GM21528 (cell line): ENCODE measurements around the gene ZNF408.
"Not testable (repeated sequence)": the region's sequence is repeated elsewhere in the genome, so short reads cannot be mapped to it uniquely, and the experiment has no call there.

Experiments
- ATAC-seq: cut with Tn5 transposase; IDR thresholded peaks from one replicate; pipeline ENCODE4 v1.9.1; 2021; ENCODE audit warnings: mild to moderate bottlenecking, moderate library complexity; ENCODE audit not compliant: unreplicated experiment, low FRiP score

Gene ZNF408

DNA sequence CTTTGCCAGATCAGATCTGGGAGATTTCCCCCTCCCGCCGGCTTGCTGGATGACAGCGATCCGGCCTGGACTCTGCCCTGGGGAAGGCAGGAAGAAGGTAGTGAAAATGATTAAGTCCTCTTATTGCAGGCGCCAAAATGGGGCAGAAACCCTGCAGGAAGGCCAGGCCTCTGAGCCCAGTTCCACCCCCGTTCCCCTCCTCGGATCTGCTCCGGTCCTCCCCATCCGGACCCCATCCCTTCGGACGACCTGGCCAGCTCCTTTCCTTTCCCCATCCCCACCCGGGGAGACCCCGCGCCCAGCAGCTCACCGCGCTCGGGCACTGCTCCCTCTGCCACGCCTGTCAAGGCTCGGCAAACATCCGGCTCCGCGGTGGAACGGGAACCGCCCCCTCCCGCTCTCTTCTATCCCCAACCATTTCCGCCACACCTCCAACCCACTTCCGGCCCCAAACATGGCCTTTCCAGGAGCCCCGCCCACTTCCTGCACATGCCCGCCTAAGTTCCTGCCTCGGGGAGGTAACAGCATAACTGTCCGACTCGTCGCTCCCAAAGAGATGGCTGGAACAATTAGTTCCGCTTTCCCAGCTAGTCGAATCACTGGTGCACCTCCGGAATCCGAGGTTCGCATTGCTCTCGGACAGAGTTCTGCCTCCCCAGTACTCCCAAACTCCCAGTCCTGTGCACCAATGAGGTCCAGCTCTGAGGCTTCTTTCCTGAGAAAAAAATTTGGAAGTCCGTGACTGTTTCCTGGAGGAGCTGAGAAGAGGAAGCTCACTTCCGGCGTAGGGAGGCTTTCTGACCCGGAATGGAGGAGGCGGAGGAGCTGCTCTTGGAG lies at the start of gene ZNF408, which contains the start of gene ARHGAP1:
Gene ZNF408 (plus strand): TSS at position 791 of the 837 bp plus-strand sequence. CDS start 17 bp downstream, at position 808.
Gene ARHGAP1 (minus strand): TSS at position 379 of the 837 bp plus-strand sequence. CDS start 4,512 bp downstream, outside the sequence.
- ATAC-seq = peak; percentile 89

DNA sequence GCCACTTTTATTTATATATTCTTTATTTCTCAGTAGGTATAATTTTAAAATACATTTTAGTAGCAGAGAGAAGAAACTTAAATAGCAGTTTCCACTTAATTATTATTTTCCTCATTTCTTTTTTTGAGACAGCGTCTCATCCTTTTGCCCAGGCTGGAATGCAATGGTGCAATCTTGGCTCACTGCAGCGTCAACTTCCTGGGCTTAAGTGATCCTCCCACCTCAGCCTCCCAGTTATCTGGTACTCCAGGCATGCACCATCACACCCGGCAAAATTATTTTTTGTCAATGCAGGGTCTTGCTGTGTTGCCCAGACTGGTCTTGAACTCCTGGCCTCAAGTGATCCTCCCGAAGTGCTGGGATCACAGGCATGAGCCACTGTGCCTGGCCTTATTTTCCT lies 45.2 kb upstream of the ZNF408 start:
- ATAC-seq = no peak

DNA sequence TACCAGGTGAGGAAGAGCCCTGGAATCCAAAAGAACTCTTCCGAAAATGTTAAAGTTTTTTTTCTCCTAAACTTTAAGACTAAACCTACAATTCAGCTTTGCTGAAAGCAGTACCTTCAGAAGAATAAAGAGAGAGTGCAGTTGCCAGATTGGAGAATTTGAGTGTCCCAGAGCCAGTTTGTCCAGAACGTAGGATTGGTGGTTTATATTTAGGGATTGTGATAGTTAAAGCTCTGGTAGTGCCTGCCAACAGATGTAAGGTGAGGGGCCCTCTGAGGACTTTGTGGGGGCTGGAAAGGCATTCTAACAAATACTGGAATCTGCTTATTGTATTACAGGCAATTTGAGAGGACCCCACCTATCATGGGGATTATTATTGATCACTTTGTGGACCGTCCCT lies 43.6 kb upstream of the ZNF408 start:
- no peak for ATAC-seq

DNA sequence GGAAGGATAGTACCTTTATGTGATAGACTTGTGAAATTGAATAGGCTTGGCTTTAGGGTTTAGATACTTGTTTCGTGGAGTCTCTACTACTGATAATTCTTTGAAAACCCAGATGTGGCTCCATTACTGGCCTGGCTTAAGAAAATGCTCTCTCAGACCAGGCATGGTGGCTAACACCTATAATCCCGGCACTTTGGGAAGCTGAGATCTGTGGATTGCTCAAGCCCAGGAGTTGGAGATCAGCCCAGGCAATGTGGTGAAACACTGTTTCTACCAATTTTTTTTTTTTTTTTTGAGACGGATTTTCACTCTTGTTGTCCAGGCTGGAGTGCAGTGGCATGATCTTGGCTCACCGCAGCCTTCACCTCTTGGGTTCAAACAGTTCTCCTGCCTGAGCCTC lies 42.6 kb upstream of the ZNF408 start:
- ATAC-seq = no peak

DNA sequence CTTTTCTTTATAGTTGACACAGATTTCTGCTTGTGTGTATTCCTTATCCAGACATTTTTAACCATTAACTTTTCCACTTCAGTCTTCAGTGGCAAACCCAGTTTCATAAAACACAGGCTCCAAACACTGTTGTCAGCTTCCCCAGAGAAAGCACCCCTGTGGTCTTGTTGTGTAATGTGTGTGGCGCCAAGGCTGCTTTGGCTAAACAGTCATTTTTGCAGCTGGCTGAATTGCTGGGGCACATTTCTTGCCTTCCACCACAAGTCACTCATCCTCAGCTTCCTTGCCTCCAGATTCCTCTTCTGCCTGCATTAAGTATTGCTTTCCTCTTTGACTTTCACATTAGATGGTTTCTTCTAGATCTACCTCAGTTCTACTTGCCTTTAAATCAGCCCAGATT lies 40.9 kb upstream of the ZNF408 start:
- no peak for ATAC-seq

DNA sequence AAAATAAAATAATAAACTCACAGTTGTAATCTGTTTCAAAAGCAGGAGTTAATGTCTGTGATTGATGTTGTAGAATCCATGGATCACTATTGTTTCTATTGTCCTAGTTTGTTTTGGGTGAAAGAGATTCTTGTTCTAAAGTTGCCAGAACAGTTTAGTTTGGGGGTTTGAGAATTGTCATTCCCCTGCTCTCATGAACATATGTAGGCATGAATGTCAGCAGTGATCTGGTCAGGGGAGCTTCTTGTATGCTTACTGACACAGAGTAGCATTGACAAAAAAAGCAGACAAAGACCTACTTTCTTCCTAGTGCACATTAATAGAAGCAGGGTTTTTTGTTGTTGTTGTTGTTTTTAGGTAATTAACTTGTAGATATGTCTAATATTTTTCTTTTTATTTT lies 39.0 kb upstream of the ZNF408 start:
- no peak for ATAC-seq

DNA sequence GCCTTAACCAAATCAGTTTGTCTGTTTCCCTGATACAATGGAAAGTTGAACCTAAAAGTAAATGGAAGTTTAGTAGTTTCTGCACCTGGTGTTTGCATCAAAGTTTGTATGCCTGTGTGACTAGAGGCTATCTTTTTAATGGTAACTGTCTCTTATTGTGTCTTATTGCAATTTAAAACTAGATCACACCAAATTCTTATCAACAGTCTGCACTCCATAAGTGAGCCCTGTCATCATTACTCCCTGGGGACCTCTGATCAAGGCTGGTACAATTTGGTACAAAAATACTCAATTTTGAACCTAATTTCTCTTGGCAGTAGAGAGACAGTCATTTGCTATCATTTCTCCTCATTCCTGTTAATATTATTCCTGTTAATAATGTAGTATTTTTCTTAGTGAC lies 38.5 kb upstream of the ZNF408 start:
- no peak for ATAC-seq

DNA sequence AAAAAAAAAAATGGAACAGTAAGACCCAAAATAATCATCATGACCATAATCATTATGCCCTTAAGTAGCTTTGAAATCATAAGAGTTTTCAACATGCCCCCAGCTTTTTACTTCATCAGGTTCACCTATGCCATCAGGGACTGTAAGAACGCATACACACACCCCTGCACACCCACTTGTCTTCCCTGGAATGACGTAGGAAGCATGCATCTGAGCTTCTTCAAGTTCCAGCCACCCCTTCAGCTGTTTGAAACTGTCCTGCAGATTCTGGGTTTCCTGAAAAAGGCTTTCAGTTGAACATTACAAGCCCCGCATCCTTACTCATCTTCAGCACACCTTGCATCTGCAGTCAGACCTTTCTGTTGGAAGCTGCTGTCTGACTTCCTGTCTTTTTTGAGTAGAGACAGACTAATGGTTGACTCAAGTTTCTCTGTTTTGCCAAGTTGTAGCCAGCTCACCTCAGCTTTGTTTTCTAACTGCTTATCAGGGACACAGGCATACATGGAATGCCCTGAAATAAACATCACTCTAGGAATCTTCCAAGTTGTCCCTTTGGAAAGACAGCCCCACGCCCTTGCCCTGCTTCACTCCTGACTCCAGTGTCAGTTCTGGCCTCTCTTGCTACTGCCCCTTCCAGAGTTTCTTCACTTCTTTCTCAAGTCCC lies 37.4 kb upstream of the ZNF408 start:
- ATAC-seq = no peak

DNA sequence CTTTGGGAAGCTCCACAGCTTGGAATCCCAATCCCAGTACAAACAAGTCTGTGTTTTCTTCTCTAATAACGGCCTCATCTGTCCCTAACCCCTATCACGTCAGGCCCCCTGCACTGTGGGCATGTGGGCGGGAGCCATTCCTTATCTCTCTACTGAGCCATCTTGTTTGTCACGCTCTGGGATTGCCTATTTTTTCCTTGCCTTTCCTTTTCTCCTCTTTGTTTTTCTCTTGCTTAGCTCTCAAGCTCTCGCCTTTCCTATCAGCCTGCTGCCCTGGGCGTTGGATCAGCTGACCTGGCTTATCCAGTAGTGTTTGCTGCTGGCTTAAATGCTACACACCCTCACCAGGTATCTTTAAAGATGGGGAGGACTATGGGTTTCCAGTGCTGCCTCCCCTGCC lies 36.2 kb upstream of the ZNF408 start:
- no peak for ATAC-seq

DNA sequence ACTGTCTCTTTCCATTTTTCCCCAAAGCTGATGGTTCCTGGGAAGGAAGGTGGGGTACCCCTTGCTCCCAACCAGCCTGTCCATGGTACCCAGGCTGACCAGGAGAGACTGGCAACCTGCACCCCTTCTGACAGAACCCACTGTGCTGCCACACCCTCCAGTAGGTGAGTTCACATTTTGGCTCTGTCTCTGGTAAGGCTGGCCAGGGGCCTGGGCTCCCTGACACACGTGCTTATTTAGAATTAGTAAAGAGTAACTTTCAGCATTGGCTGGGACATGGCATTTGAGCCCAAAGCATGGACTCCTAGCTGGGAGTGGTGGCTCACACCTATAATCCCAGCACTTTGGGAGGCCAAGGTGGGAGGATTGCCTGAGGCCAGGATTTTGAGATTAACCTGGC lies 35.5 kb upstream of the ZNF408 start:
- no peak for ATAC-seq

DNA sequence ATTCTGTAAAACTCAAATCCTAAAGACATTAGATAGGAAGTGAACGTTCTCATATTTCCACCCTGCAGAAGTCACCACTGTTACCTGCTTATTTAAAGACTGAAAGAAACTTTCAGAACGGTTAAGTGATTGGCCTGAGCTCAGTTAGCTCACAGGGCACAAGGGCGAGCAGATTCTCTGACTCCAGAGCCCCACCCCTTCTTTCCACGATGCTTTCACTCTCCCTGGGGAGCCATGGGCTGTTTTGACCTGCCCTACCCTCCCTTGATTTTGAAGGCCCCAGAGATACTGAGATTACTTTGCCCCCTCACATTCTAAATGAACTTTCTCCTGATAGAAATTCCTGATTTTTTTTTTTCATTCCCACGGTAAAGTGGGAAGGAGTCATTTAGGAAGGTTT lies 34.3 kb upstream of the ZNF408 start:
- no peak for ATAC-seq

DNA sequence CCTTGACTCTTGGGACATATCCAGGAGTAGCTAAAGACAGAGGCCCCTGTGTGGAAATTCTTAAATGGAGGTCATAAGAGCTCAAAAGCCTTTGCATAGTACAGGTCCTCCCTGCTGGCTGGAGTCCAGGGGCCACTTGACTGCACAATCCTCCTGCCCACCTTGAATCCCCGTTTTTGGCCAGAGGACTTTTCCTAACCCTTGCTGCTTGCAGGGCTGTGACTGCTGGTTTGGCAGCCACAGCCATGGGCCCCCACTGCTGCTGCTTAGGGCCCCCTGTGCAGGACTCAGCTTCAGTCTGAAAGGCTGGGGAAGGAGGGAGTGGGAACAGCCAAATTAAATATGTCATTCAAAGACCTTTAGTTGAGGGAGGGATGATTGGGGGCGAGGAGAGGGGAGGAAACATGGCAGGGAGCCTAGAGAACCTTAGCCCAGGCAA lies 33.8 kb upstream of the ZNF408 start:
- no peak for ATAC-seq

DNA sequence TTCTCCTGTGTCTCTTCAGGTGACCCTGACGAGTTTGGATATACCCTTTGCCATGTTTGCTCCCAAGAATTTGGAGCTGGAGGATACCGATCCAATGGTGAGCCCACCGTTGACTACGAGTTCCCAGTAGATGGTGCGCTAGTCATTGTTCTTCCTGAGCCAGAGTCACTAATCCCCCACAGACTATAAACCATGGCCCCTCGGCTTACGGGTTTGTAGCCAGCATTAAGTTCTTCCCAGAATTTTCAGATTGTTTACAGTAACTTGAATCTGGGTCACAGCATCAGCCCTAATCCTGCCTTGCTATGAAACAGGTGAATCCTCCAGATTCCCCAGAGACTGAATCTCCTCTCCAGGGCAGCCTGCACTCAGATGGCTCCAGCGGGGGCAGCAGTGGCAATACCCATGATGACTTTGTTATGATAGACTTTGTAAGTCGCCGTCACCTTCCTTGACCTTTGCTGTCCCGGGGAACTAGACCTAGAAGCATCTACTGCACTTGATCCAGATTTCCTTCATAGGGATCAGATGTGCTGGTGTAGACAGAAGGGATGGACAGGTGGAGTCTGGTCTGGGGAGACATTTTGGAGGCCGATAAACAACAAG lies 32.2 kb upstream of the ZNF408 start:
- ATAC-seq = no peak

DNA sequence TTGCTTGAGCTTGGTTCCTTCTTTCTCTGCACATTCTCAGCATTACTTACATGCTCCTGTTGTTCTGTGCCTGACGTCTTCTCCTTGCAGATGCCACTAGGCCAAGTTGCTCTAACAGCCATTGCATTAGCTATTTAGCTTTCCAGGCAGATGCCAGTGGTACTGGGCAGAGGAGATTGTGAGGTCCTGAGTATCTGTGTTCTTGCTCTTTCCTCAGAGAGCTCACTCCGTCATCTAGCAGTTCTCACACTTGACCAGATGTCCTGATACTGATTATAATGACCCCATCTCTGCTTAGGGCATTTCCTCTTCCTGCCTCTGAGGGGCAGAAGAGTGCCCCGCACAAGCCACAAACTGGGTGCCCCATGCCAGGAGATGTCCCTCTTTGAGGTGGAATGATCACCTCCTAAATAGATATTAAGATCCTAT lies 31.1 kb upstream of the ZNF408 start:
- ATAC-seq = no peak

DNA sequence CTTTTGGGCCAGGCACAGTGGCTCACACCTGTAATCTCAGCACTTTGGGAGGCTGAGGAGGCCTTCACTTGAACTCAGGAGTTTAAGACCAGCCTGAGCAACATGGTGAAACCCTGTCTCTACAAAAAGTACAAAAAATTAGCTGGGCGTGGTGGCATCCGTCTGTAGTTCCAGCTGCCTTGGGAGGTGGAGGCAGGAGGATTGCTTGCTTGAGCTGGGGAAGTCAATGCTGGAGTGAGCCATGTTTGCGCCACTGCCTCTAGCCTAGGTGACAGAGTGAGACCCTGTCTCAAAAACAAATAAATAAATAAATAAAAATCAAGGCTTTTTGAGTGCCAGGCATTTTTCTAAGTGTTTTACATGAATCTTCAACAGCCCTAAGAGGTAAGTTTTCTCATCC lies 30.3 kb upstream of the ZNF408 start:
- not testable (repeated sequence) for ATAC-seq

DNA sequence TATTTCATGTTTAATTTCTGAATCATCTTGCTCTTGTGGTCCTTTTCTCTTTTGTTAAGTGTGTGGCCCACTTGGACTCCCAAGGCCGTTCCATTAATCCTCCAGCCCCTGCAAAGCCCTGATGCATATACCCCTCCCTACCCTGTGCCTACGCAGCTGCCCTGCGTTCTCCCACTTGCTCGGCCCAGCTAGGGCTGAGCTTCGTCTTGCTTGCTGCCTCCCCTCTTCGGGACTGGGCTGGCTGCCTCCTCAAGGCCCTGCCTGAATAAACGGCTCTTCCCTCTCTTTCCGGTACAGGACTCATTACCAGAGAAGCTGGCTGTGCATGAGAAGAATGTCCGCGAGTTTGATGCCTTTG lies 28.9 kb upstream of the ZNF408 start:
- no peak for ATAC-seq

DNA sequence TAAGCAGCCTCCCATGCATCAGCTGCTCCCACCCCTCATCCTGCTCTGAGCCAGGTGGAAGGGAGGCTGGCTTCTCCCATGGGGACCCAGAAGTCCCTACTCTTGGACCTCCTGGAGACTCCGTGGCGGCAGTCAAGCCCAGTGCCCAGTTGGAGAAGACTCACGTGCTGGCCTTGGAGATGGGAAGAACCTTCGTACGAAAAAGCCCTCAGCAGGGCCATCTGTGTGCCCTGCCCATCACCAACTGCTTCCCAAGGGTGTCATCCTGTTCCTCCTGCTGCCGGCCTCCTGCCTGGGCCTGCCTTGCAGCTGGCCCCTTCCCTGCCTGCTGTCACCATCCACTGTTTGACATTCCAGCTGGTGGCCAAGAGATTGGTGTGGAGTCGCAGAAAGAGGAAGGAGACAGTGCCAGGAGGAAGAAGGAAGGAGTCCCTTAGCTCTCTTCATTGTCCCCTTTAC lies 28.4 kb upstream of the ZNF408 start:
- no peak for ATAC-seq

DNA sequence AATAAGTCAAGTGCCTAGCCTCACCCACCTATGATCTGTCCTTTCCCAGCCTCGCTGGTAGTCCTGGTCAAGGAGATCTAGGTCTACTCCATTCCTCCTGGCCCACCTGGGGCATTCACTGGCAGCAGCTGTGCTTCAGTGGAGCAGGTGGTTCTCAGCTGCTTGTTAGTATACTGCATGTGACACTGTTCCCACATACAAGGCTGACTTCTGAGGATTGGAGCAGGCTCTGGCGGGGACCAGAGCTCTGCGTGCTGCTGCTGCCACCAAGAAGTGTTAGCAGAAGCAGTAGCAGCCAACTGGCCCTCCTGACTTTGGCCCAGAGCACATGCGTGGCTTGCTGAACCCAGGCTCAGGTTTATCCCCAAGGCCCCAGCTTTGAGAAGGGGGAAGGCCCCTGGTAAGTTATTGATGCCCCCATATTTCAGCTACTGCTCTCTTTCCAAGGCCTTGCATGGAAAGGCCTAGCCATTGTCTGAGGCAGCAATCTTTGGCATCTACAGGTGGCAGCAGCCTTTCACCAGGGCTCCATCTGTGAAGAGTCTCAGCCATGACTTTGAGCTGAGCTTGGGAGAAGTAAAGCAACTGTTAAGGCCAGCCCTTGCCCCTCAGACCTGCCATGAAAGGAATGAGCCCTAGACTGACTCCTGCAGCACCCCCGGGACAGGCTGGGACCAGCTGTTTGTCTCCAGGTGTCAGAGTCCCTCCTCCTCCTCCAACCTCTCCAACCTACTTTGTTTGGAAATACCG lies 26.9 kb upstream of the ZNF408 start:
- no peak for ATAC-seq

DNA sequence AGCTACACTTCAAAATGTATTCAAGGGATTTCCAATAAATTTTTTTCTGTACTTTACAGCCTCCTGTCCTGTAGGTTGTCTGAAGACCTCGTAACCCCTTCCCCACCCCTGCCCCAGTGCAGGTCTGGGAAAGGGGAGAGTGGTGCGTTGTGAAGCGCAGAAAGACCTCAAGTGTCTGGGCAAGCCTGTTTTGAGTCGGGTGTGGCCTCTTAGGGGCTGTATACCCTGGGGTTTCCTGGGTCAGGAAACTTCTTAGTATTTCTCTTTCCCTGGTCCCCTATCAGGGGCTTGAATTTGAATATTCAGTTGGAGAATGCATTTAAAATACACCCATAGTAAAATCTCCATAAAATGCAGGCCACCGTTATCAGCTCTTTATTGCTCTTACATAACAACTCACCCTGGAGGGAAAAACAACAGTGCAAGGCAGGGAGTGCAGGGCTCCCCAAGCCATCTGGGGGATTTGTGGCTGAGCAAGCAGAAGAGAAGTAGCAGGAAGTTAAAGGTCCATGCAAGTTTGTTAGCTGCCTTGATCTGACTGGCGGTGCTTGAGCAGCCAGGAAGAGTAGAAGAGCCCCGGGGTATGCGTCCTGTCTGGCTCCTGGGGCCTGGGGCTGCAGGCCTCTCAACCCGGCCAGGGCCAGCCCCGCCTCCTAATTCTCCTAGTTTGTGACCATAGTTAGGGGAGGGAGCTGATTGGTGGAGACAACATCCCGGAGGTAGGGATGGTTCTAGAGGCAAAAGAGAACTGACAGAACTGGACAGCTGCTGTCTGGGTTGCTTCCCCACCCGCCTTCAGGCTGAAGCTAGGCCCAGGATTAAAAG lies 26.2 kb upstream of the ZNF408 start:
- no peak for ATAC-seq
